ENCODE measurements around the gene ACSM2A.
"Not testable (repeated sequence)": the region's sequence is repeated elsewhere in the genome, so short reads cannot be mapped to it uniquely, and the experiment has no call there.

The ACSM2A gene

GRCh38 chr16:20451364-20451763 lies at the start of gene ACSM2A:
Gene ACSM2A, plus strand, starts transcription at chr16:20451521. Its CDS starts 8,594 bp downstream, at chr16:20460115.
- H3K27ac ChIP-seq (ENCODE audit: poor library complexity, severe bottlenecking); DNase-seq (ENCODE audit: low spot score); ATAC-seq (ENCODE audit: low read depth): not testable (repeated sequence)

GRCh38 chr16:20402651-20403050 lies 48.7 kb upstream of the ACSM2A start:
- Histone ChIP-seq H3K27ac (ENCODE audit: poor library complexity, severe bottlenecking) (no peak overlapping the region), H3K36me3 (ENCODE audit: low read depth) (no peaks in the 10 kb centered on the region), H3K4me1 (ENCODE audit: insufficient read depth, poor library complexity, severe bottlenecking) (no peaks in the 10 kb centered on the region), H3K27me3 (ENCODE audit: insufficient read depth, poor library complexity, severe bottlenecking) (no peaks in the 10 kb centered on the region), H3K4me3 (ENCODE audit: severe bottlenecking) (no peak overlapping the region), H3K9me3 (ENCODE audit: severe bottlenecking) (no peaks in the 10 kb centered on the region)
- ATAC-seq (ENCODE audit: low read depth) = no peak
- DNase-seq (ENCODE audit: low spot score) = no peak
- no peak for TF ChIP-seq CTCF (IDR thresholded peaks at IDR 0.05; ENCODE audit: poor library complexity, severe bottlenecking)

More at GRCh38 chr16:20451364-20451763, at the start of gene ACSM2A:
- H3K27me3 ChIP-seq (ENCODE audit: insufficient read depth, poor library complexity, severe bottlenecking); H3K9me3 ChIP-seq (ENCODE audit: severe bottlenecking); H3K4me1 ChIP-seq (ENCODE audit: insufficient read depth, poor library complexity, severe bottlenecking); H3K4me3 ChIP-seq (ENCODE audit: severe bottlenecking); H3K36me3 ChIP-seq (ENCODE audit: low read depth): not testable (repeated sequence)

GRCh38 chr16:20404637-20405036 lies 46.7 kb upstream of the ACSM2A start, which contains the start of gene PDILT:
Gene PDILT, minus strand, starts transcription at chr16:20404737. Its CDS starts 5,437 bp downstream, at chr16:20399300.
- Histone ChIP-seq H3K36me3 (ENCODE audit: low read depth) (no peaks in the 10 kb centered on the region), H3K9me3 (ENCODE audit: severe bottlenecking) (no peaks in the 10 kb centered on the region), H3K27ac (ENCODE audit: poor library complexity, severe bottlenecking) (no peak within 1 kb of the TSS), H3K4me1 (ENCODE audit: insufficient read depth, poor library complexity, severe bottlenecking) (no peaks in the 10 kb centered on the region), H3K27me3 (ENCODE audit: insufficient read depth, poor library complexity, severe bottlenecking) (no peaks in the 10 kb centered on the region), H3K4me3 (ENCODE audit: severe bottlenecking) (no peak within 1 kb of the TSS)
- DNase-seq (ENCODE audit: low spot score) (no peak), ATAC-seq (ENCODE audit: low read depth) (no peak)
- no peak for TF ChIP-seq CTCF (IDR thresholded peaks at IDR 0.05; ENCODE audit: poor library complexity, severe bottlenecking)

GRCh38 chr16:20409398-20410120 lies 41.8 kb upstream of the ACSM2A start, which contains the start of gene ACSM5:
Gene ACSM5, plus strand, starts transcription at chr16:20409534. Its CDS starts 1,951 bp downstream, at chr16:20411485.
- H3K27ac ChIP-seq (ENCODE audit: poor library complexity, severe bottlenecking) = no peak within 1 kb of the TSS
- no peaks in the 10 kb centered on the region for H3K36me3 ChIP-seq (ENCODE audit: low read depth)
- TF ChIP-seq CTCF (IDR thresholded peaks at IDR 0.05; ENCODE audit: poor library complexity, severe bottlenecking) = no peak
- H3K9me3 ChIP-seq (ENCODE audit: severe bottlenecking) = no peaks in the 10 kb centered on the region
- H3K4me3 ChIP-seq (ENCODE audit: severe bottlenecking) = no peak within 1 kb of the TSS
- DNase-seq (ENCODE audit: low spot score) = no peak
- H3K27me3 ChIP-seq (ENCODE audit: insufficient read depth, poor library complexity, severe bottlenecking) = no peaks in the 10 kb centered on the region
- H3K4me1 ChIP-seq (ENCODE audit: insufficient read depth, poor library complexity, severe bottlenecking) = no peaks in the 10 kb centered on the region
- no peak for ATAC-seq (ENCODE audit: low read depth)

GRCh38 chr16:20410121-20410723 lies 41.1 kb upstream of the ACSM2A start:
- Histone ChIP-seq H3K4me1 (ENCODE audit: insufficient read depth, poor library complexity, severe bottlenecking) (no peaks in the 10 kb centered on the region), H3K27ac (ENCODE audit: poor library complexity, severe bottlenecking) (no peak overlapping the region), H3K9me3 (ENCODE audit: severe bottlenecking) (no peaks in the 10 kb centered on the region), H3K27me3 (ENCODE audit: insufficient read depth, poor library complexity, severe bottlenecking) (no peaks in the 10 kb centered on the region), H3K4me3 (ENCODE audit: severe bottlenecking) (no peak overlapping the region), H3K36me3 (ENCODE audit: low read depth) (no peaks in the 10 kb centered on the region)
- no peak for ATAC-seq (ENCODE audit: low read depth)
- no peak for DNase-seq (ENCODE audit: low spot score)
- TF ChIP-seq CTCF (IDR thresholded peaks at IDR 0.05; ENCODE audit: poor library complexity, severe bottlenecking) = no peak

Data from RWPE2 (cell line).